ENCODE results near the gene TBX19. TPM values are rescaled to one million over a fixed set of nuclear protein-coding genes. Genes with fewer than 3 reads are reported as not detected.

Gene TBX19
- total and polyA plus RNA-seq, 2 of the 8 experiments (the other 6 are each of a cell fraction or from before 2014, with no cell fraction given) = 1.0 to 1.8 TPM

DNA sequence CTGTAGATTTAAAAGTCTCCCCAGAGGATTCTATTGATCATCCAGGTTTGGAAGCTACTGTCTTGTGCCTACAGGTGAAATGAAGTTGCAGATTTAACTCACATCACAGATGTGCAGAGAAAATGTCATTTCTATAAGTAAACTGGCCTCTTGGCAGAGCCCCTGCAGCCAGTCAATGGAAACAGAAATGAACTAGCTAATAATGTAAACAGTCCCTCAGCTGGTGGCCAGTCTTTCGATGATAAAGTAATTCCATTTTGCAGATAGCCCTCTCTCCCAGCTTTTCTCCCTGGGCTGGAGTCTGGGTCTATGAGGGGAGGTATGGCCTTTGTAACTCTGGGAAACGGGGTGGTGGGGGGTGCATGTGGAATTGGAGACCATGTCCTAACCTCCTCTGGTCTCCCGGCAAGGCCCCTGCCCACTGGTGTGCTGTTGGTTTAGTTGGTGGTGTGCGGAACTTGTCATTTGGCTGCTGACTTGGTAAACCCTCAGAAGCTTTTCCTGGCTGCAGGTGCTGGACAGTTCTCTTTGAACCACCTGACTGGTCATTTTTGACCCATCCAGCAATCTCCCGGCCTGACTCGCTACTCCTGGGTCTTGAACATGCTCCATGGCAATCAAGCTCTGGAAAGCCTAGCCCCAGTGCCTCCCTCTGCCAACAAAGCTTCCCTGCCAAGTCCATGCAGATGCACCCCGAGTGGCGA is 14.9 kb downstream of the TBX19 start:
- H2AFZ ChIP-seq (ENCODE audit: low read length) = no peak overlapping the region
- H3K27ac ChIP-seq (ENCODE audit: low read depth, low read length) = no peak overlapping the region
- DNase-seq (ENCODE audit: low read depth in 1 of 2, low spot score in 2 of 2) (no peak), FAIRE-seq (no peak)
- TF ChIP-seq SIRT6 (IDR thresholded peaks at IDR 0.05; ENCODE audit: low read length) (no peak), KDM5A (IDR thresholded peaks at IDR 0.05; ENCODE audit: low read length) (no peak), SRF (IDR thresholded peaks at IDR 0.05; ENCODE audit: low read depth, low read length) (no peak), RFX5 (IDR thresholded peaks at IDR 0.05; ENCODE audit: borderline replicate concordance, low read depth, low read length) (no peak)
- H2BK15ac ChIP-seq (ENCODE audit: low read length) = no peak overlapping the region
- H3K79me1 ChIP-seq (ENCODE audit: low read depth, low read length) = no peaks in the 10 kb centered on the region; the same call in 1 of the 2 replicates
- peaks cover 0 to 9% (median under 1%) of the 10 kb centered on the region in 4 experiments; a peak in 3 of 7 replicates for H3K4me1 ChIP-seq (replicated peaks in 1 of 4; ENCODE audit: control insufficient read depth in 3 of 4, insufficient read depth in 4 of 4, low read length in 3 of 4)
- no peaks in the 10 kb centered on the region for H3K36me3 ChIP-seq (ENCODE audit: control insufficient read depth in 2 of 4, insufficient read depth in 4 of 4, low read length in 3 of 4)
- no peak overlapping the region for H2BK12ac ChIP-seq (ENCODE audit: low read depth, low read length)
- no peak overlapping the region for H3K18ac ChIP-seq (ENCODE audit: extremely low read depth, low read length)
- H3K56ac ChIP-seq (replicated peaks; ENCODE audit: insufficient read length, low read depth, low read length) = no peak overlapping the region
- no peak overlapping the region for H3K4me3 ChIP-seq (ENCODE audit: extremely low read depth in 1 of 4, insufficient read depth in 2 of 4, low read depth in 3 of 4, low read length in 4 of 4)
- H2BK120ac ChIP-seq (replicated peaks; ENCODE audit: low read depth, low read length) = no peak overlapping the region
- ChIA-PET CTCF (ENCODE audit: partially characterized antibody) (interaction anchor here (0.8 to 2.4 kb wide), 3 partner anchors 46 to 213 kb away, joined by 3 to 6 read pairs (median 3); no protein-coding TSS in a partner anchor), POLR2A (ENCODE audit: partially characterized antibody) (no interaction called here)
- H3K9ac ChIP-seq (replicated peaks in 1 of 4; ENCODE audit: extremely low read depth in 1 of 4, low read depth in 3 of 4, low read length in 3 of 4) = no peak overlapping the region
- 94% methylated on average over 8 of the region's 8 CpGs; no CpG with 5 or more reads in 1 of the 2 experiments for WGBS, 2 experiments (ENCODE audit: extremely low coverage in 1 of 2, insufficient coverage in 1 of 2, insufficient read length in 1 of 2, insufficient replicate concordance in 2 of 2, low coverage in 1 of 2, low lambda C conversion rate in 2 of 2, missing lambda C conversion rate in 1 of 2)
- no peaks in the 10 kb centered on the region for H3K9me3 ChIP-seq (ENCODE audit: insufficient read depth in 2 of 2, low read depth in 1 of 2, low read length in 1 of 2)
- no peaks in the 10 kb centered on the region for H3K27me3 ChIP-seq (replicated peaks in 1 of 4; ENCODE audit: control insufficient read depth in 3 of 4, extremely low read depth in 1 of 4, insufficient read depth in 3 of 4, low read length in 3 of 4)
- no peaks in the 10 kb centered on the region for H4K20me1 ChIP-seq (replicated peaks in 1 of 2; ENCODE audit: control insufficient read depth in 1 of 2, insufficient read depth in 2 of 2, low read length in 2 of 2)
- H2BK5ac ChIP-seq (ENCODE audit: low read depth, low read length) = no peak overlapping the region
- no peak overlapping the region for H2BK20ac ChIP-seq (ENCODE audit: low read length)
- H3K23me2 ChIP-seq (ENCODE audit: low read depth, low read length) = no peaks in the 10 kb centered on the region
- H3K23ac ChIP-seq (ENCODE audit: insufficient read length) = no peak overlapping the region
- H4K8ac ChIP-seq (ENCODE audit: extremely low read depth, insufficient read depth, low read length) = no peak overlapping the region
- H4K5ac ChIP-seq (ENCODE audit: insufficient read length, low read depth, low read length) = no peak overlapping the region
- H3K4ac ChIP-seq (replicated peaks; ENCODE audit: insufficient read length, low read depth, low read length) = no peak overlapping the region
- H3K14ac ChIP-seq (ENCODE audit: insufficient read length) = no peak overlapping the region
- H3K79me2 ChIP-seq (ENCODE audit: control insufficient read depth in 1 of 2, insufficient read depth in 2 of 2, low read length in 2 of 2) = no peaks in the 10 kb centered on the region
- H2AK5ac ChIP-seq (ENCODE audit: low read depth, low read length) = no peak overlapping the region
- no peak overlapping the region for H4K91ac ChIP-seq (replicated peaks; ENCODE audit: insufficient read length, low read length)
- H3K4me2 ChIP-seq (ENCODE audit: insufficient read depth in 1 of 2, low read depth in 2 of 2, low read length in 2 of 2) = no peak overlapping the region

Data from H1 (cell line).